ENCODE measurements around the gene ADGRF5. TPM values are rescaled to one million over a fixed set of nuclear protein-coding genes. Genes with fewer than 3 reads are reported as not detected.
A peak's percentile ranks its signal among the peaks of the same experiment; 100 is the strongest.
"Not testable (repeated sequence)": the region's sequence is repeated elsewhere in the genome, so short reads cannot be mapped to it uniquely, and the experiment has no call there.

Gene ADGRF5
- total RNA-seq, 1 donor from 2014 or later = 283 TPM

DNA sequence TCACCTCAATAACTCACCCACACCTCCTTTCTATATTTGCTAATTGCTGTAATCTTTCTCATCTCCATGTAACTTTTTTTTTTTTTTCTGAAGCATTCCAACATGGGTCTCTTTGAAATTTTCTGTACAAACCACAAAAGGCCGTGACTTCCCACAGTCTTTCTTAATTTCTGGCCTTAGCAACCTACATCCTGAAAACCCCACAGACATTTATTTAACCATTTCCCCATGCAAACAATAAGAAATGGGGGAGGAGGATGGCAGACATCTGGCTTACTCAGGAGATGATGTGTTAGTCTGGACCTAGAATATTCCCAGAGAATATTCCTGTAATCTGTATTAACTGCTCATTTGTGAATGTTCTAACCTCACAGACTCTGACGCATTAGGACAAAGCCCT, 70.9 kb downstream of the ADGRF5 start:
- H3K27ac ChIP-seq = no peak overlapping the region
- H3K27me3 ChIP-seq = no peaks in the 10 kb centered on the region
- peaks cover 8% of the 10 kb centered on the region for H3K4me1 ChIP-seq
- TF ChIP-seq, protein P1, sequence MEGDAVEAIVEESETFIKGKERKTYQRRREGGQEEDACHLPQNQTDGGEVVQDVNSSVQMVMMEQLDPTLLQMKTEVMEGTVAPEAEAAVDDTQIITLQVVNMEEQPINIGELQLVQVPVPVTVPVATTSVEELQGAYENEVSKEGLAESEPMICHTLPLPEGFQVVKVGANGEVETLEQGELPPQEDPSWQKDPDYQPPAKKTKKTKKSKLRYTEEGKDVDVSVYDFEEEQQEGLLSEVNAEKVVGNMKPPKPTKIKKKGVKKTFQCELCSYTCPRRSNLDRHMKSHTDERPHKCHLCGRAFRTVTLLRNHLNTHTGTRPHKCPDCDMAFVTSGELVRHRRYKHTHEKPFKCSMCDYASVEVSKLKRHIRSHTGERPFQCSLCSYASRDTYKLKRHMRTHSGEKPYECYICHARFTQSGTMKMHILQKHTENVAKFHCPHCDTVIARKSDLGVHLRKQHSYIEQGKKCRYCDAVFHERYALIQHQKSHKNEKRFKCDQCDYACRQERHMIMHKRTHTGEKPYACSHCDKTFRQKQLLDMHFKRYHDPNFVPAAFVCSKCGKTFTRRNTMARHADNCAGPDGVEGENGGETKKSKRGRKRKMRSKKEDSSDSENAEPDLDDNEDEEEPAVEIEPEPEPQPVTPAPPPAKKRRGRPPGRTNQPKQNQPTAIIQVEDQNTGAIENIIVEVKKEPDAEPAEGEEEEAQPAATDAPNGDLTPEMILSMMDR (IDR thresholded peaks at IDR 0.05) = no peak
- DNase-seq (no peak), ATAC-seq (no peak)
- peaks cover 17% of the 10 kb centered on the region for H3K36me3 ChIP-seq
- intact Hi-C loops (cut with DNase I) = no loop called here
- H3K9me3 ChIP-seq = no peaks in the 10 kb centered on the region
- no peak overlapping the region for H3K4me3 ChIP-seq

DNA sequence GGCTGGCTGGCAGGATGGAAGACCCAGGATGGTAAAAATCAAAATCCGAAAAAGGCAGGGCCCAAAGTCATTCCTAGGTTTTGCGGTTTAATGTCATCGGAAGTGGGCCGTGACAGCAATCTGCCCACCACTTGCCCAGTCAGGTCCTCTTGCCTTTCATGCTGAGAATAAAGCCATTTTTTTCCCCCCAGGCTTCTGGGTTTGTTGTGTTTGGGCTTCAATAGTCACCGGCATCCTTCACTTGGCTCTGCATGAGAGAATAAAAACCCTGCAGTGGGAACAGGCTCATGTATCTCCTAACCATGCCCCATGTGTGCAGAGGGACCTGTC, 72.4 kb downstream of the ADGRF5 start:
- H3K4me1 ChIP-seq = peaks cover 8% of the 10 kb centered on the region
- H3K27me3 ChIP-seq = no peaks in the 10 kb centered on the region
- intact Hi-C loops (cut with DNase I) = loop anchor here (10.0 kb wide), 1 partner anchor 145 kb away; no protein-coding TSS in a partner anchor
- no peak overlapping the region for H3K27ac ChIP-seq
- TF ChIP-seq, protein P1 (IDR thresholded peaks at IDR 0.05) = no peak
- ATAC-seq (no peak), DNase-seq (no peak)
- H3K4me3 ChIP-seq = no peak overlapping the region
- H3K36me3 ChIP-seq = peaks cover 7% of the 10 kb centered on the region
- no peaks in the 10 kb centered on the region for H3K9me3 ChIP-seq

DNA sequence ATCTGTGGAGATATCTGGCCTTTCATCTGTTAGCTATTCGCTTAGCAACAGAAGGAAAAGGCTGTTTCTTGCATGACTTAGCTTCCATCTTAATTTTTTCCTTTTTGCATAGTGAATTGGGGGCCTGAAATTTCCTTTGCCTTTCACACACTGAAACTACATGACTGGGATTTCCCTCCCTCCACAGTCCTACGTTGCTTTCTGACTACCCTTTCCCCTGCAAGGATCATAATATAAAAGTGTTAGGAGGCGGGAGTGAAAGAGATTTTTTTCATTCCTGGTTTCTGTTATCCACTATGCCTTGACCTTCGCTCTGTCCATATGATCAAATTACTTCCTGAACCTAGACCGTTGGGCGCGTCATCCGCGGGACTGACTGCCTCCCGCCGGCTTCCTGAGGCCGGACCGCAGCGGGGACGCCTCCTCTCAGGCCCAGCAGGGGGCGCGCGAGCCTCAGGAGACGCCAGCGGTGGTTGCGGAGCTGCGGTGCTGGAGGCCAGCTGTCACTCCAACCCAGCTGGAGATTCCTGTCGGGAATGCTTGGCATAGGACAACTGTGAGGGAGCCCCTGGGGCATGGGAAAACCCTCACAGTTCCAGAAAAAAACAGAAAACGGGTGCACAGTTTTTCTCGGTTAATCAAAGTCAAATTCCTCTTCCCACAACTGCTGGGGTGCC, 72.9 kb downstream of the ADGRF5 start:
- ATAC-seq = peak; percentile 99
- DNase-seq = peak; percentile 93
- intact Hi-C loops (cut with DNase I) = loop anchor here (10.0 kb wide), 1 partner anchor 146 kb away; no protein-coding TSS in a partner anchor
- peaks cover 2% of the 10 kb centered on the region for H3K36me3 ChIP-seq
- TF ChIP-seq, protein P1 (IDR thresholded peaks at IDR 0.05) = peak; percentile 98
- no peaks in the 10 kb centered on the region for H3K27me3 ChIP-seq
- no peak overlapping the region for H3K4me3 ChIP-seq
- H3K4me1 ChIP-seq = peaks cover 8% of the 10 kb centered on the region
- H3K9me3 ChIP-seq = no peaks in the 10 kb centered on the region
- no peak overlapping the region for H3K27ac ChIP-seq

DNA sequence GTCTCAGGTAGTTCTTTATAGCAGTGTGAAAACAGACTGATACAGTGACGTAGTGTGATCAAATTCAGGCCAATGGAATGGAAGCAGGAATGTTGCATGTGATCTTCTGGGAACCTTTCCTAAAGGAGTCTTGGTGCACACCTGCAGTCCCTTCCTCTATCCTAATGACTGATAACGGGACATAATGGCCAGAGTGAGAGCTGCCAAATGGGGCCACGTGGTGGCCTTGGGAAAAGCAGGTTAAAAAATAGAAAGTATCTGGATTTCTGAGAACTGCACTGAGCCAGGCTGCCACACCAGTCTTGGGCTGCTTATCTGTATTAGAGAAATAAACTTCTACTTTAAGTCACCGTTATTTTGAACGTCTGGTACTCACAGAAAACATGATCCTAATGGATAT, 76.6 kb downstream of the ADGRF5 start:
- Histone ChIP-seq H3K4me3 (no peak overlapping the region), H3K27ac (no peak overlapping the region), H3K36me3 (no peaks in the 10 kb centered on the region), H3K27me3 (no peaks in the 10 kb centered on the region), H3K4me1 (peaks cover 5% of the 10 kb centered on the region), H3K9me3 (peaks cover 5% of the 10 kb centered on the region)
- no peak for DNase-seq
- intact Hi-C loops (cut with DNase I) = loop anchor here (10.0 kb wide), 1 partner anchor 150 kb away; no protein-coding TSS in a partner anchor
- TF ChIP-seq, protein P1 (IDR thresholded peaks at IDR 0.05) = no peak
- no peak for ATAC-seq

DNA sequence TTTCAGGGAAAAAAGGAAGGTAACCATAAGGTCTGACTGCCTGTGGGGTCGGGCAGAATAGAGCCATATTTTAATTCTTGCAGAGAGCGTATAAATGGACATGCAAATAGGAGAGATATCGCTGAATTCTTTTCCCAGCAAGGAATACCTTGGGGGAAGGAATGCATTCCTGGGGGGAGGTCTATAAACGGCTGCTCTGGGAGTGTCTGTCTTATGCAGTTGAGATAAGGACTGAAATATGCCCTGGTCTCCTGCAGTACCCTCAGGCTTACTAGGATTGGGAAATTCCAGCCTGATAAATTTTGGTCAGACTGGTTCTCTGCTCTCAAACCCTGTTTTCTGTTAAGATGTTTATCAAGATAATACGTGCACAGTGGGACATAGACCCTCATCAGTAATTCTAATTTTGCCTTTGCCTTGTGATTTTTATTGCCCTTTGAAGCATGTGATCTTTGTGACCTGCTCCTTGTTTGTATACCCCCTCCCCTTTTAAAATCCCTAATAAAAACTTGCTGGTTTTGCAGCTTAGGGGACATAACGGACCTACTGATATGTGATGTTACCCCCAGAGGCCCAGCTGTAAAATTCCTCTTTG, 79.4 kb downstream of the ADGRF5 start:
- H3K27me3 ChIP-seq, H3K27ac ChIP-seq, H3K4me1 ChIP-seq, H3K9me3 ChIP-seq, H3K4me3 ChIP-seq, H3K36me3 ChIP-seq, DNase-seq, ATAC-seq: not testable (repeated sequence)
- intact Hi-C loops (cut with DNase I) = loop anchor here (10.0 kb wide), 1 partner anchor 152 kb away; no protein-coding TSS in a partner anchor

DNA sequence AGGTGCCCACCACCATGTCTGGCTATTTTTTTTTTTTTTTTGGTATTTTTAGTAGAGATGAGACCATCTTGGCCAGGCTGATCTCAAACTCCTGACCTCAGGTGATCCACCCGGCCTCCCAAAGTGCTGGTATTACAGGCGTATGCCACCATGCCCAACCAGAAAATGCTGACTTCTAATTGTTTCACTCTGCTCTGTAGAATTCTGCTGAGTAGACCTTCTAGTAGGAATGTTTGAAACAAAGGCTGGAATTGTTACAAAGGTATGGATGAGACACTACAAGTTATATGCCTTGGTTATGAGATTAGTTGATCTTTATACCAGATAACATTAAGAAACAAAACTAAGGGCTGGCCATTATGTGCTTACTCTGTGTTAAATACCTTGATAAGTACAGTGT, 83.7 kb downstream of the ADGRF5 start:
- no peaks in the 10 kb centered on the region for H3K36me3 ChIP-seq
- ATAC-seq = no peak
- H3K27me3 ChIP-seq = no peaks in the 10 kb centered on the region
- no peak overlapping the region for H3K4me3 ChIP-seq
- intact Hi-C loops (cut with DNase I) = no loop called here
- TF ChIP-seq, protein P1 (IDR thresholded peaks at IDR 0.05) = no peak
- peaks cover 5% of the 10 kb centered on the region for H3K9me3 ChIP-seq
- no peaks in the 10 kb centered on the region for H3K4me1 ChIP-seq
- no peak for DNase-seq
- H3K27ac ChIP-seq = no peak overlapping the region

DNA sequence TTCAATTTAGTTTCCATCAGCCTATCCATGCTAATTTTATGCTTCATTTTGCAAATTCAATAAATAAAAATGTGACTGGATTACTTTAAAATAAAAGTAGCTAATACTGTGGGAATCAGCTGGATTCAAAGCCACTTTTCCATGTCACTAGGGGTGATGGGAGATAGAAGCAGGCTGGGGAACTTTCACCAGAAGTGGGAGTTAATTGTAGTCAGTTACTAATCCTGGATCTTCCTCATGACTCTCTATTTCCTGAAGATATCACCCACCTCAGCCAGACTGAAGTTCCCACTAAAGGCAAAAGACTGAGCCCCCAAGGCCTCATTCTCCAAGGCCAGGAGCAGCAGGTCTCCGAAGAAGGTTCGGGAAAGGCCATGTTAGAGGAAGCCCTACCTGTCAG, 86.7 kb downstream of the ADGRF5 start:
- H3K36me3 ChIP-seq; H3K9me3 ChIP-seq; H3K4me3 ChIP-seq; H3K4me1 ChIP-seq; intact Hi-C loops (cut with DNase I); H3K27ac ChIP-seq; DNase-seq; ATAC-seq; H3K27me3 ChIP-seq: not testable (repeated sequence)

DNA sequence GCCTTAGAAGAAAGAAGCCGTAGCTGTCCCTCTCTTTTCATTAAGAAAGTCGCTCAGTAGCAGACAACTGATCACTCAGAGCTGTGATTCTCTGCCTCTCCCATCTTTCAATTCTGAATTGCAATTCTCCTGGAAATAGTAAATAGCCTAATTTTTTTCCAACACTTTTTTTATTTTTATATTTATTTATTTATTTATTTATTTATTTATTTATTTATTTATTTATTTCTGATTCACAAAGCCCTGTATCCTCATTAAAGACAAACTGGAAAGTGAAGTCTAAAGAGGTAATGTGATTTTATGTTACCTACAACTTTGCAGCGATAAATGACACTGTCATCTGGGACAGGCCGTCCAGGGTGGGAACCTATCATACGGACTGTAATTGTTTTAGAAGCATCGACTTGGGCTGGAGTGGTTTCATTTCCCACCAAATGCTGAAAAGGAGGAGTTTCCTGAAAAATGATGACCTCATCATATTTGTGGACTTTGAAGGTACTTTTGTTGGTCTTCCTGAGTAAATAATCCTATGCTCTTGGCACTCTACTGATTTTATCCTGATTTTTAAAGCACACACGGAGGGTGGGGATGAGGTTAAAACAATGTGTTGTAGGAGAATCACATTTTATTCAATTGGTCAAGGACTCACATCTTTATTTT, 87.4 kb downstream of the ADGRF5 start:
- H3K27me3 ChIP-seq; H3K27ac ChIP-seq; H3K36me3 ChIP-seq; H3K4me1 ChIP-seq; H3K4me3 ChIP-seq; intact Hi-C loops (cut with DNase I); DNase-seq; ATAC-seq; H3K9me3 ChIP-seq: not testable (repeated sequence)

All from upper lobe of right lung (tissue), 1 donor.